NOMO-1 treated with dmso at 0.1 percent for 144 hours (cell line): ENCODE data around the gene NCKAP5.

Experiments
- DNase-seq: peaks from one replicate; lab custom pipeline; 2025; ENCODE audit not compliant: unreplicated experiment; lab: John Stamatoyannopoulos, UW

Gene NCKAP5

GRCh38 chr2:133498662-133499585 is 69.3 kb downstream of the NCKAP5 start:
- no peak for DNase-seq

- no peak for DNase-seq
These were observed 70.2 kb downstream of the NCKAP5 start for GRCh38 chr2:133497951-133498565.

- DNase-seq, result no peak
These were observed 70.9 kb downstream of the NCKAP5 start for GRCh38 chr2:133497270-133497893.

- no peak for DNase-seq
These were observed 71.6 kb downstream of the NCKAP5 start for GRCh38 chr2:133496501-133497269.

GRCh38 chr2:133495226-133495625 is 73.0 kb downstream of the NCKAP5 start:
- no peak for DNase-seq

- DNase-seq, result no peak
These were observed 75.4 kb downstream of the NCKAP5 start for GRCh38 chr2:133492719-133493380.

- no peak for DNase-seq
These were observed 77.8 kb downstream of the NCKAP5 start for GRCh38 chr2:133490411-133490980.

- DNase-seq, result no peak
These were observed 78.4 kb downstream of the NCKAP5 start for GRCh38 chr2:133489641-133490410.

GRCh38 chr2:133489146-133489545 is 79.1 kb downstream of the NCKAP5 start:
- no peak for DNase-seq

- DNase-seq, result no peak
These were observed 81.5 kb downstream of the NCKAP5 start for GRCh38 chr2:133486771-133487191.

- no peak for DNase-seq
These were observed 82.4 kb downstream of the NCKAP5 start for GRCh38 chr2:133485868-133486267.

- DNase-seq, result no peak
These were observed 83.5 kb downstream of the NCKAP5 start for GRCh38 chr2:133484784-133485183.

GRCh38 chr2:133484106-133484505 is 84.2 kb downstream of the NCKAP5 start:
- no peak for DNase-seq

GRCh38 chr2:133483181-133483580 is 85.1 kb downstream of the NCKAP5 start:
- DNase-seq, result no peak

GRCh38 chr2:133480707-133481429 is 87.4 kb downstream of the NCKAP5 start:
- DNase-seq, result no peak

- DNase-seq, result no peak
These were observed 90.7 kb downstream of the NCKAP5 start for GRCh38 chr2:133477616-133477990.

- DNase-seq, result no peak
These were observed 91.2 kb downstream of the NCKAP5 start for GRCh38 chr2:133476931-133477615.

- no peak for DNase-seq
These were observed 92.0 kb downstream of the NCKAP5 start for GRCh38 chr2:133476286-133476685.
